ENCODE results near the gene C3orf85.
A peak's percentile ranks its signal among the peaks of the same experiment; 100 is the strongest.
"Not testable (repeated sequence)": the region's sequence is repeated elsewhere in the genome, so short reads cannot be mapped to it uniquely, and the experiment has no call there.

Gene C3orf85, protein sequence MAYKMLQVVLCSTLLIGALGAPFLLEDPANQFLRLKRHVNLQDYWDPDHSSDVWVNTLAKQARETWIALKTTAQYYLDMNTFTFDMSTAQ

DNA sequence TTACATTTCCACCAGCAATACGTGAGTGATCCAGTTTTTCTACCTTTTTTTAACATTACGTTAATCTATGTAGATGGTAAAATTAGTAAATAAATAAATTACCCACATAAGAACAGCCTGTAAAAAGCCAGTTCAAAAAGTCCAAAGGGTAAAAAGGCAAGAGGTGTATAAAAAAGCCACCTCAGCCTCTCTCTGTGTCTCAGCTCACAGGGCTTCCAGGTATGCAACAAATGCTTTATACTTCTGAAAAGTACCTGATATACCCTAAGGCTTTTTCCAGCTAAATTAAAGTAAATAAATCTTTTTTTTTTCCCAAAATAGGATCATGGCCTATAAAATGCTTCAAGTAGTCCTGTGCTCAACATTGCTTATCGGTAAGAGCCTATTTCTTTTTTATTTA is at the start of gene C3orf85:
C3orf85 (plus strand) TSS at position 197 of the 400 bp plus-strand sequence; CDS start at position 326, 129 bp downstream.
- in situ Hi-C loops (cut with HindIII; ENCODE audit: low pct_ligation_motif_present, low pct_unique_long_range_greater_than_20kb, low sequenced_read_pairs) = no loop called here
- DNase-seq = no peak

DNA sequence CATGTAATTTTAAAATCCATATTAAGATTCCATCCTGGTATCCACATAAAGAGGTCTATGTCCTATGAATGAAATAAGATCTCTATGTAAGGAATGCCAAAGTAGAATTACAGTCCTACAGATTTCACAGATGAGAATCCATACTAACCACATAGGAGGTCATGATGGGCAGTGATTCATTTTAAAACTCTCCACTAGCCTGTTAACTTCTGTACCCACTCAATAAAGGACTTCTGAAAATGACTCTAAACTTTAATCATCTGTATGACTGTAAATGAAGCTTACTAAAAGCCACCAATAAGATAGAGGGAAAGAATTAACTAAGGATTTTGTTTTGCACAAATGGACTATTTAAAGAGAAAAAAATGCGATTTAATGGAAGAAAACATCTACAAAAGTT is 47.3 kb upstream of the C3orf85 start:
- in situ Hi-C loops (cut with HindIII; ENCODE audit: low pct_ligation_motif_present, low pct_unique_long_range_greater_than_20kb, low sequenced_read_pairs) = no loop called here
- no peak for DNase-seq

DNA sequence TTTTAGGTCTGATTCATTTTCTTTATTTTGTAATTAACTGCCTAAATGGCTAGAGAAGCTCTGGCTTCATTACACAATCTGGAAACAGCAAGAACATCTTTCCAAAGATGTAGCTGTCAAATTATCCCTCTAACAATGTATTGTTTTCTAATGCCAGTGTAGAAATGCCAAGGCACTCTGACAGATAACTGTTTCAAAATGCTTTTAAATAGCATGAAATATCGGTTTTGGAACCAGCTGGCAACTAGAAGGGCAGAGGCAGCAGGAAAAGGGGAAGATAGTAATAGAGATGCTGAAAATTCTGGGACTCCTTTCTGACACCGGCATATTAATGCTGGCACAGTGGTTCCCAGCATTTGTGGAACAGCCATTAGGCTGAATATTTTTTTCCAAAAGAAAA is 44.7 kb upstream of the C3orf85 start:
- in situ Hi-C loops (cut with HindIII; ENCODE audit: low pct_ligation_motif_present, low pct_unique_long_range_greater_than_20kb, low sequenced_read_pairs) = no loop called here
- no peak for DNase-seq

DNA sequence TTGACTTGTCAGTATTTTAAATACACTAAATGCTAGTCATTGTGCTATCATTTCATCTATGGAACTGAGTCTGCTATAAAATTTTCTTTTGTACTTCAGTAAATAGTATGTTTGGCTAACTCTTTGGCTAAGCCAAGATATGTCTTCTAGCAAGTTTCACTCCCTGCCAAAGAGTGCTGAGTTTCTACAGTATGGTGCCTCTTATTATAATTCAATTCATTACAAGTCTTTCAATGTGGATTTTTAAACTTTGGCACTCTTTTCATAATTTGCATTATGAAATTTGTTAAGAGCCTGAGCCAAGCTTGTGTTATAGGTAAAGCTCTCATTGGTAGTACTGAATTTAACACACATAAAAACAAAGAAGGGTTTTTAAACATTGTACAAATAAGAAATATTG is 43.0 kb upstream of the C3orf85 start:
- in situ Hi-C loops (cut with HindIII; ENCODE audit: low pct_ligation_motif_present, low pct_unique_long_range_greater_than_20kb, low sequenced_read_pairs) = no loop called here
- no peak for DNase-seq

DNA sequence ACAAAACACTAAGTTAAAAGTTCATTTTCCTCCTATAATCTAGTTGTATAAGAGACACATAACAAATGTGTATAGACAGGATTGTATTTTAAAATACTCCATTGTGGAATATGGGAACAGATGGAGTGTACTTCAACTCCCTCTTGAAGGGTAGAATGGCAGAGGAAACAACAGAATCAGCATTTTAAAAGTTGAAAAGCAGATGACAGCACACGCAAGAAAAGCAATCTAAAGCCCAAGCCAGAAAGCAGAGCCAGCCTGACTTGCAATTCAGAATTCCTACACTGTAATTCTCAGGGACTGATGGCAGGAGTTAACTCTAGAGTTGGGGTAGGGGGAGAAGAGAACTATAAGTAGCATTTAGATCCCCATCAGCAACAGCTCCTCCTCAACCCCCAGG is 41.4 kb upstream of the C3orf85 start:
- in situ Hi-C loops (cut with HindIII; ENCODE audit: low pct_ligation_motif_present, low pct_unique_long_range_greater_than_20kb, low sequenced_read_pairs) = no loop called here
- no peak for DNase-seq

DNA sequence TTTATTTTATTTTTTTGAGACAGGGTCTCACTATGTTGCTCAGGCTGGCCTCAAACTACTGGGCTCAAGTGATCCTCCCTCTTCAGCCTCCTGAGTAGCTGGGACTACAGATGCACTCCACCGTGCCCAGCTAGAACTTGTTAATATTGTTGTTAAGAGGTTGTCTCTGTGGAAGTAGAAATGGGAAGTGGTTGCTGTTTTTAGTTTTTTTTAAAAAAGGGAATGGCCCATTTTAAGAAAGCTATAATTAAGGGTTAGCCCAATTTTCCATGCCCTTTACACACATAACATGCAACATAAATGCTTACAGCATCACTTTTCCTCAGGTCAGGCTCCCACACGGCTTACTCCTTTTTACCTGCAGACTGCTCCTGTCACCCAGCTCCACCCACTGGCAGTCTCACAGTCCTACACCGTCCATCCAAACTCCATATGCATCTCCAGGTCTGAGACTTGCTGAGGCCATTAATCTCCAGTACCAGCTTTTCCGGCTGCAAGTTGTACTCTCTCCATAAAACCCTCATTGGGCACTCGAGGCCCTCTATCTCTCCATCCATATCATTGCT is 38.4 kb upstream of the C3orf85 start:
- in situ Hi-C loops (cut with HindIII; ENCODE audit: low pct_ligation_motif_present, low pct_unique_long_range_greater_than_20kb, low sequenced_read_pairs) = no loop called here
- DNase-seq = peak; percentile 2

DNA sequence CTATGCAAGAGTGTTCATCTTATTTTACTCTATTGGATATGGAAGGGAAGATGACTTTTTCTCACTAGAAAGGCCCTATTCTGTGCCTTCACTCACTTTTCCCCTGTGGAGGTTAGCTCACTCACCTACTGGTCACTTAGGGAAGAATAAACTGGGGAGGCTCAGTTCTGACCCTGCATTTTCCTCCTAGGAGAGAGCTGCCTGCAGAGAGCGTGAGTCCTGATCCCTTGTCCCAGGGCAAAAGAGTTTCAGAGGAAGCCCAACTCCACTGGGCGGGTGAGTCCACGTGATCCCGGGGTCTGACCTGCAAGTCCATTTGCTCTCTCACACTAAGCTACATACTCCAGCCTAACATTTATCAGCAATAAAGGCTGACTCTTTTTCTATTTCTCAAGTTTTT is 26.9 kb upstream of the C3orf85 start:
- DNase-seq = no peak
- in situ Hi-C loops (cut with HindIII; ENCODE audit: low pct_ligation_motif_present, low pct_unique_long_range_greater_than_20kb, low sequenced_read_pairs) = no loop called here

DNA sequence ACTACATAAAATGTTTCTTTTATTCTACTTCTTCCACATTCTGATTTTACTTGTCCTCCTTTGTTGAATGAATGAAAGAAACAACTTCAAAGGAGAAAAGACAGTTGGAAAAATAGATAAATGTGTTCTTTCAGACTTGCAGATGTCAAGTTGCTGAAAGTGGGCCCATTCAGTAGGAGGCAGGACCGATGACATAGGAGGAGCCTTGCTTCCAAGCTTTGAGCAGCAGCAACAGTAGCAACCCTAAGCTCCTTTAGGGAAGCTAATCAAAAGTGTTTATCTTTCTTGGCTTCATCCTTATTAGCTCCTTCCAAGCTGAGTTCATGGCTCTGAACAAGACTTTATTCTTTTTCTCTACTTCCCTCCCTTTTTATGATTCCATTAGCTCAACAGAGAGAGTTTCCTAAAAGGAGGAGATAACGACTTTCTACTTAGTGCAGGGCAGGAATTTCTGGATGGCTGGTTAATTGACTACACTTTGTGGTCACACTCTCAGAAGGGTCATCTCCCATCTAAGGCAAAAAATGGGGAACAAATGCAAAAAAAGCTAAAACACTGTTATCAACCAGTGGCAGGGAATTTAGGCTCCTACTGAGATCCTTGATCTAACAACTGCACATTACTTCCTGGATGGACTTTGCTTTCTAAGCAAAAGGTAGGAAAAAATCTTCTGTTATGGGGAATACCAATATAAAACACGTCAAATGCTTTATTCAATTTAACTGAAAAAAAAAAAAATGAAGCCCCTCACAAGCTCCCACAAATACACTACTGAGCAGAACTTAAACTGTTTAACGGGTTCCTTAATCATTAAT is 23.4 kb upstream of the C3orf85 start:
- no peak for DNase-seq
- in situ Hi-C loops (cut with HindIII; ENCODE audit: low pct_ligation_motif_present, low pct_unique_long_range_greater_than_20kb, low sequenced_read_pairs) = no loop called here

DNA sequence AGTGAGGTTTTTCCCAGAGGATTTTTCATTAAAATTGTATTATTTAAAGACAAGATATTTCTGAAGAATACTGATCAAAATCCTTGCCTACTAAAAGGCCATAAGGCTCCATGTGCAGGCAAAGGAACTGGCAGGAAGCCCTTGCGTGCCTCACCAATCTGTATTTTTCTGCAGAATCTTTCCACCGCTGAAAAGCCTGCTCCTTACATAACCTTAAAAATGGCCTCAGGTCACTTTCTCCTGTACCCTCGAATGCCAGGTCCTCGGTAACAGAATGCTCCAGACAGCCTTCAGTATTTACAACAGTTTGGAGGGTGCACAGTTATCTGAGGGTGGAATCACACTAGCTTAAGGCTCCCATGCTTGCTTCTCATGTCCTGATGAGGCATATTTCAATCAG is 21.8 kb upstream of the C3orf85 start:
- in situ Hi-C loops (cut with HindIII; ENCODE audit: low pct_ligation_motif_present, low pct_unique_long_range_greater_than_20kb, low sequenced_read_pairs) = no loop called here
- no peak for DNase-seq

DNA sequence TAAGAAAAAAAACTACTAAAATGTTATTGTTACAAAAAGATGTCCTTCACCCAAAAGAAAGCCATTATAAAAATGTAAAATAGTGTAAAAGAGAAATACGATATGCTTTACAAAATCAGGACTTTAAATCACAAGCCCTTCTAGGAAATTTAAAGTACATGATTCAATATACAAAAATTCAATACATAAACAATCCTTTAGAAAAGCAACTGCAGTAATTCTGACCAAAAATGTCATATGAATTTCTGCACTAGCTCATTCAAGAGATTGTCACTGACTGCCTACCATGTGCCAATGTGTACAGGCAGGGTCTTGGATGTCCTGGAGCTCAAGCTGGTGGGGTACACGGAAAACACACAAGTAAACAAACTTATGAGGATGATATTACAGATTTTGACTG is 21.1 kb upstream of the C3orf85 start:
- no peak for DNase-seq
- in situ Hi-C loops (cut with HindIII; ENCODE audit: low pct_ligation_motif_present, low pct_unique_long_range_greater_than_20kb, low sequenced_read_pairs) = no loop called here

DNA sequence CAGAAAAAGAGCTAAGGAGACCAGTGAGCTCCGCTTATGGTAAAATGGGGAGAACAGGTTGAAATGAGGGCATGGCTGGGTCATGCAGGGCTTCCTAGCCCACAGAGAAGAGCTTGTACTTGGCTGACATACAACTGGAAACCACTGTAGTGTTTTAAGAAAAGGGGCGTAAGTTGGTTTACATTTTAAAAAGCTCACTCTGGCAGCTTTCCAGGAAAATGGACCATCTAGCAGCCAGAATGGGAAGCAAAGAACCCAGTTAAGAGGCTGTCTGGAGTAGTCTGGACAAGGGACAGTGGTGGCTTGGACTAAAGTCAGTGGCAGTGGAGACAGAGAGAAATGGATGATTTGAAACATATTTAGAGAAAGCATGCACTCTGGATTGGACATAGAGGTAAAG is 20.5 kb upstream of the C3orf85 start:
- in situ Hi-C loops (cut with HindIII; ENCODE audit: low pct_ligation_motif_present, low pct_unique_long_range_greater_than_20kb, low sequenced_read_pairs) = no loop called here
- DNase-seq = no peak

DNA sequence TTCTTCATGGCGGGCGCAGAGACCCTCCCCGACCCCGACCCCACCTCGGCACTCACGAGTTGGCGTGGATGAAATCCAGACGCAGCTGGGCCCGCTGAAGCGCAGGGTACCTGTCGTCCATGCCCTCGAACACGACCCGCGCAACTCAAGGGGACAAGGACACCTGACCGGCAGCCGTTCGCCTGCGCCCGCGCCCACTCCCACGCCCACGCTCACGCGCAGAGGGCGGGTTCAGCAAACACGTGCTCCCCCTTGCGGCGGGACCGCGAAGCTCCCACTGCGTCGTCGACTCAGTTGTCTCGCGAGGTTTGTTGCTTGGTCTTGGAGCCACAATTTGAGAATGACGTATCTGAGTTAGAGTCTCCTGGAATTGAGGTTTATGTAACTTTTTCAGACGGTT is 18.6 kb upstream of the C3orf85 start, which contains the start of gene MORC1:
MORC1 (minus strand) TSS at position 196 of the 400 bp plus-strand sequence; CDS start at position 121, 75 bp downstream.
- no peak for DNase-seq
- in situ Hi-C loops (cut with HindIII; ENCODE audit: low pct_ligation_motif_present, low pct_unique_long_range_greater_than_20kb, low sequenced_read_pairs) = no loop called here

DNA sequence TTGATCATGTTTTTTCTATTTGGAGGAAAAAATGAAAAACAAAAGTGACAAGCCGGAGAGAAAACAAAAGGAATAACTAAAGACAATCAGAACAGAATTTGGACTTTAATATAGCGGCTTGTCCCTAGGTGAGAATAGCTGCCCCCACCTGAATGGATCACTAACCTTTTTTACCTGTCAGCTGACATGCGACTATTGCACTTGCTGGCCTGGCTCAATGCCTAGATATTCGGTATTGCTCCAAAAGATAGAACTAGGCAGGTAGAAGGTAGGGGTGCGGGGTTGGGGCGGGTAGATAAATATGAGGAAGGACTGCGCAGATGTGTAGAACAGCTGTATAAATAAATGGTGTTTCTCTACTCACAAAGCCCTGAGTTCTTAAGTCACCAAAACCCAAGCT is 17.9 kb upstream of the C3orf85 start:
- in situ Hi-C loops (cut with HindIII; ENCODE audit: low pct_ligation_motif_present, low pct_unique_long_range_greater_than_20kb, low sequenced_read_pairs) = no loop called here
- no peak for DNase-seq

DNA sequence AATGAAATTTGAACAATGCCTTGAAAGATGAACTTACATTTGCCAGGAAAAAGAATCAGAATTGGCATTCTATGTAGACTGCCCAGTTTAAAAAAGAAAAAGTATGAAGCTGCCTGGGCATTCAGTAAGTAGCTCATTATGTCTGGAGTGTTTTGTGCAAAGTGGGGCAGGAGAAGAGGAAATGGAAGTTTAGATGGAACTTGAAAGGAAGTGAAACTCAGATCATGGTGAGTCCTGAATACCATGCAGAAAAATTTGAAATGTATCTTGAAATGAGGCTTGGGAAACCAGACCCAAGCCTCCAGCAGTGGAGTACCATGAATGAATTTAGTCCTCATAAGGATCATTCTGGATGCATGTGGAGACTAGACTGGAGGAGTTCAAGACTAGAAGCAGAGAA is 13.8 kb upstream of the C3orf85 start:
- no peak for DNase-seq

DNA sequence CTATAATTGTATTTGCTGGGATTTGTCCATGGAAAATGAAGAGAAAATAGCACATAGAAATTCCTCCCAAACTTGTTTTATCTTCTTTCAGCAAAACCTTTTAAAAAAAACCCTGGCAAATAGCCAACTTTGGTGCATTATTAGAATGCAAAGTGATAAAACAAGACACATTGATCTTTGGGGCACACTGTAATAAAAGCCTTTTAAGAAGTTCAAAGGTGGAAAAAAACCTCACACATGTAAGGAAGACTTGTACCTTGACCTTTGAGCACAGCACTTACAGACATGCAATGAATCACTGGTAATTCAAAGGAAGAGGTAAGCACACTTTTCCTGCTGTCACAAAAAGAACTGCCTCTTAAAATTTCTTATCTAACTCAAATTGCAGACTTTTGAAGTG is 10.6 kb upstream of the C3orf85 start:
- in situ Hi-C loops (cut with HindIII; ENCODE audit: low pct_ligation_motif_present, low pct_unique_long_range_greater_than_20kb, low sequenced_read_pairs) = no loop called here
- no peak for DNase-seq

More for the DNA sequence above, 13.8 kb upstream of the C3orf85 start:
- in situ Hi-C loops (cut with HindIII; ENCODE audit: low pct_ligation_motif_present, low pct_unique_long_range_greater_than_20kb, low sequenced_read_pairs) = no loop called here

DNA sequence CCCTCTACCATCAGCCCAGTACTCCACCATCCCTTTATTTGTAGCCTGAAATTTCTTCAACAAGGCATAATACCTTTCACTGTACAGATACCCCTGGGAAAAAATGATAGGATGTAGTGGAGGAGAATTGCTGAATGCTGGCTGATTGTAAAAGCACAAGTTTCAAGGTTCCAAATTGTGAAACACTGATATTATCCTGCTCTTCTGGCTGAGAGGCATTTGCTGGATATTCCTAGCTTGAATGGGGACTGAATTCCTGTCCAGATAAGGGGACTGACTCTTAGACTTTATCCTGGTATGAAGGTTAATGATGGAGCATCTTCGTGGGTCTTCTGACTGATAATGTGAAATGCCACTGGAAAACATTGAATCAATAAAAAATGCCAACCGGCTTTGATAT is 9.0 kb upstream of the C3orf85 start:
- in situ Hi-C loops (cut with HindIII; ENCODE audit: low pct_ligation_motif_present, low pct_unique_long_range_greater_than_20kb, low sequenced_read_pairs) = no loop called here
- DNase-seq = no peak

DNA sequence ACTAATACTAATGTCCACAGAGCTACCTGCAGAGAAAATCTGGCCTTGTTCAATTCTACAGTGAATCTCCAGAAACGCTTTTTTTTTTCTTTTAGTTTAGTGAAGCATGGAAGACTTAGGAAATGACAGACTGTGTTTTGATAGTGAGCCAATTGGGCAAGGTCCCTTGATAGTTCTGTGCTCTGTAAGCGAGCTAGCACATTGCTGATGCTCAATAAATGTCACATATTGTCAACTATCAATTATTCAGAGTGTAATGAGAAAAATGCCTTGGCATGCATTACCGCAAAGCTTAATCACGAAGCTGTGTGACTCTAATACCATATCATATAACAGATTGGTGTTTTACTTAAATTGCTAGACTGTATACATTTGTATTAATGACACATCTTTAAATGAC is 5.2 kb upstream of the C3orf85 start:
- DNase-seq = no peak
- in situ Hi-C loops (cut with HindIII; ENCODE audit: low pct_ligation_motif_present, low pct_unique_long_range_greater_than_20kb, low sequenced_read_pairs) = no loop called here

DNA sequence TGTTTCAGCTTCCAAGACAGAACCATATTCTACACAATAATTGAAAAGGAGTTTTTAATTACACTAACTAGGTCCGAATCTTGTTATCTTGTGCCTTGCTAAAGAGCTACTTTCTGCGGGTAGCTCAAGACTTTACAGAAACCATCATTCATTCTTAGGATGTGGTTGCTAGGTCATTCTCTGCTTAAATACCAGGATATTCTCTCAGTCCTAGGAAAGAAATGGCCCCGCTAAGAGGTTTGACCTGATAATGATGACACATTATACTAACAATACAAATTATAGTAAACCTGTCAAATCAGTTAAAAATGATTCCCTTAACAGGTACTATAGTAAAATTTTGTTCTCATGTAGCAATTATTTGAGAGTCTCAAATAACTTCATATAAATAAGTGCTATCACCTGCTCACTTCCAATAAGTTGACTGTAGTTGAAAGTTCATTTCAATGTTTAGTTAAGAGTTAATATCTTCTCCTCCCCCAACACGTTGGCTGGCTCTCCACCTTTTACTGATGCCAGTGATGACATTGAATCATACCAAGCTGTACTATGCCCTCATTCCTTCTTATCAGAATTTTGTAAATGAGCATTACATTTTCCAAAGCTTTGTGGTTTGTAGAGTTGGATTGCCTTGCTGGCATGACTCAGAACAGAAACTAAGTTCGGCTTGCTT is 3.6 kb upstream of the C3orf85 start:
- in situ Hi-C loops (cut with HindIII; ENCODE audit: low pct_ligation_motif_present, low pct_unique_long_range_greater_than_20kb, low sequenced_read_pairs) = no loop called here
- no peak for DNase-seq

DNA sequence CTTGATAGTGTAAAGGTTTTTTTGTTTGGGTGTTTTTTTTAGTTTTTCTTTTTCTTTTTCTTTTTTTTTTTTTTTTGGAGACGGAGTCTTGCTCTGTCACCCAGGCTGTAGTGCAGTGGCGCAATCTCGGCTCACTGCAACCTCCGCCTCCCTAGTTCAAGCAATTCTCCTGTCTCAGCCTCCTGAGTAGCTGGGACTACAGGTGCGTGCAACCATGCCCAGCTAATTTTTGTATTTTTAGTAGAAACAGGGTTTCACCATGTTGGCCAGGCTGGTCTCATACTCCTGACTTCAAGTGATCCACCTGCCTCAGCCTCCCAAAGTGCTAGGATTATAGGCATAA is 3.1 kb upstream of the C3orf85 start:
- in situ Hi-C loops (cut with HindIII; ENCODE audit: low pct_ligation_motif_present, low pct_unique_long_range_greater_than_20kb, low sequenced_read_pairs); DNase-seq: not testable (repeated sequence)

DNA sequence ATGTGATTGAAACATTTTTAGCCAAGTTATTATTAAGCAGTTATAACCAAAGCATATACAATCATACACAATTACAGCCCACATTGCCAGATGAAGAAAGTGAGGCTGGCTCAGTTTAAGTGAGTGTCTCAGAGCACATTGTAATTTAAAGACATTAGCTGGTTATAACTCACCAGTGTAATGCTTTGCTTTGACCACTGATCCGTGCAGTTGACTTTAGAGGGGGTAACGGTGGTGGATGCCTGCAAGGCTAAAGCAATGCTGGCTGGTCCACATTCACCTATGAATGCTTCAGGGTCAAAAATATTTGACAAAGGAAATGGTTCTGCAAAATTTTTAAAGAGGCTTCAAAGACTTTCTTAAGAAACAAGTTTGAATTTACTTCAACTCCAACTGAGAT is 1.2 kb downstream of the C3orf85 start:
- in situ Hi-C loops (cut with HindIII; ENCODE audit: low pct_ligation_motif_present, low pct_unique_long_range_greater_than_20kb, low sequenced_read_pairs) = no loop called here
- no peak for DNase-seq
